HepG2 (cell line): Measurements from ENCODE around the gene ACO1. TPM values are rescaled to one million over a fixed set of nuclear protein-coding genes. Genes with fewer than 3 reads are reported as not detected.

Experiments
- CC2D1A ChIP-seq: sonication (generic); formaldehyde crosslinking; IDR thresholded peaks from 2 replicates; pipeline ENCODE4 v1.8.1; 2023; ENCODE audit warnings: mild to moderate bottlenecking, missing genetic modification reagents
- DPF2 ChIP-seq: sonication (generic); formaldehyde crosslinking; IDR thresholded peaks from 2 replicates; pipeline ENCODE4 v1.4.0; 2020; ENCODE audit warnings: mild to moderate bottlenecking, low read depth, missing genetic modification reagents, borderline replicate concordance
- KLF11 ChIP-seq: IDR thresholded peaks from 2 replicates; pipeline ENCODE4 v1.6.1; 2016; ENCODE audit warnings: missing compliant biosample characterization
- MEF2D ChIP-seq: sonication (generic); formaldehyde crosslinking; IDR thresholded peaks from 2 replicates; pipeline ENCODE4 v1.5.1; 2020; ENCODE audit warnings: mild to moderate bottlenecking, missing genetic modification reagents
- MTA3 ChIP-seq: sonication (generic); formaldehyde crosslinking; IDR thresholded peaks from 2 replicates; pipeline ENCODE4 v1.4.0; 2020; ENCODE audit warnings: missing genetic modification reagents
- NFYC ChIP-seq: IDR thresholded peaks from 2 replicates; pipeline ENCODE4 v1.6.1; 2016; ENCODE audit warnings: missing genetic modification reagents, missing compliant biosample characterization
- NPAS2 ChIP-seq: sonication (generic); formaldehyde crosslinking; IDR thresholded peaks from 2 replicates; pipeline ENCODE4 v1.8.0; 2022; ENCODE audit warnings: mild to moderate bottlenecking, missing genetic modification reagents, borderline replicate concordance
- PCBP1 ChIP-seq: fragments of 200-400 bp; formaldehyde crosslinking; IDR thresholded peaks from 2 replicates; pipeline ENCODE4 v1.6.1; 2017; ENCODE audit warnings: mild to moderate bottlenecking, low read depth, low read length, borderline replicate concordance
- SPEN ChIP-seq: sonication (generic); formaldehyde crosslinking; IDR thresholded peaks from 2 replicates; pipeline ENCODE4 v1.5.1; 2020; ENCODE audit warnings: low read depth, mild to moderate bottlenecking, missing genetic modification reagents
- TGIF2 ChIP-seq: IDR thresholded peaks from 2 replicates; pipeline ENCODE4 v1.6.1; 2016; ENCODE audit warnings: control low read depth, missing compliant biosample characterization
- TSC22D2 ChIP-seq: sonication (generic); formaldehyde crosslinking; IDR thresholded peaks from 2 replicates; pipeline ENCODE4 v1.5.1; 2020; ENCODE audit warnings: missing genetic modification reagents, mild to moderate bottlenecking, borderline replicate concordance
- XRCC5 ChIP-seq: fragments of 200-400 bp; formaldehyde crosslinking; optimal IDR thresholded peaks from 2 replicates; pipeline ENCODE3; 2017; ENCODE audit warnings: mild to moderate bottlenecking, low read length
- ZNF224 ChIP-seq: sonication (generic); formaldehyde crosslinking; IDR thresholded peaks from 2 replicates; pipeline ENCODE4 v1.5.0; 2020; ENCODE audit warnings: mild to moderate bottlenecking, missing genetic modification reagents
- ZNF225 ChIP-seq: sonication (generic); formaldehyde crosslinking; IDR thresholded peaks from 2 replicates; pipeline ENCODE4 v1.4.0; 2020; ENCODE audit warnings: mild to moderate bottlenecking, missing genetic modification reagents
- ZNF333 ChIP-seq: sonication (generic); formaldehyde crosslinking; IDR thresholded peaks from 2 replicates; pipeline ENCODE4 v1.4.0; 2020; ENCODE audit warnings: mild to moderate bottlenecking, missing genetic modification reagents, borderline replicate concordance
- ZNF451 ChIP-seq: sonication (generic); formaldehyde crosslinking; IDR thresholded peaks from 2 replicates; pipeline ENCODE4 v1.5.0; 2020; ENCODE audit warnings: mild to moderate bottlenecking, missing genetic modification reagents
- ZNF460 ChIP-seq: sonication (generic); formaldehyde crosslinking; IDR thresholded peaks from 2 replicates; pipeline ENCODE4 v1.5.1; 2020; ENCODE audit warnings: missing genetic modification reagents, mild to moderate bottlenecking, borderline replicate concordance
- ZNF550 ChIP-seq: sonication (generic); formaldehyde crosslinking; IDR thresholded peaks from 2 replicates; pipeline ENCODE4 v1.4.0; 2020; ENCODE audit warnings: mild to moderate bottlenecking, missing genetic modification reagents, borderline replicate concordance
- ZNF557 ChIP-seq: sonication (generic); formaldehyde crosslinking; IDR thresholded peaks from 2 replicates; pipeline ENCODE4 v1.4.0; 2020; ENCODE audit warnings: missing genetic modification reagents
- polyA plus RNA-seq, 8 experiments: library from polyadenylated mRNA; depleted of rRNA in 3 of 8; stranded (reverse) in 7 of 8; unstranded in 1 of 8; fragments of >200 nt; fragmentation: Illumina TruSeq in 4 of 8; extraction: Trizol in 4 of 8; gene quantifications; 2 replicates each; pipeline versions ENCODE4 v1.2.1 to v1.2.3, GENCODE V29; 2011 to 2016; ENCODE audit warnings: low read depth in 4 of 8, missing spikeins in 1 of 8, mixed read lengths in 1 of 8; ENCODE audit not compliant: insufficient read depth in 1 of 8
- total RNA-seq, 5 experiments: library from RNA; depleted of rRNA; stranded (reverse); fragments of >200 nt; fragmentation: Illumina TruSeq; extraction: Trizol; gene quantifications; 2 replicates each; pipeline ENCODE4 v1.2.3, GENCODE V29; 2016; ENCODE audit warnings: low read depth in 1 of 5
- TF ChIP-seq, protein P1 (sequence below): sonication (generic); formaldehyde crosslinking; IDR thresholded peaks from 2 replicates; pipeline ENCODE4 v1.4.0; 2020; ENCODE audit warnings: missing genetic modification reagents
- TF ChIP-seq, protein P2 (sequence below): sonication (generic); formaldehyde crosslinking; IDR thresholded peaks from 2 replicates; pipeline ENCODE4 v1.4.0; 2020; ENCODE audit warnings: missing genetic modification reagents, borderline replicate concordance
- TF ChIP-seq, protein P3 (sequence below): sonication (generic); formaldehyde crosslinking; IDR thresholded peaks from 2 replicates; pipeline ENCODE4 v1.5.0; 2020; ENCODE audit warnings: missing genetic modification reagents
- TF ChIP-seq, protein P4 (sequence below): sonication (generic); formaldehyde crosslinking; IDR thresholded peaks from 2 replicates; pipeline ENCODE4 v1.5.1; 2020; ENCODE audit warnings: missing genetic modification reagents, mild to moderate bottlenecking, borderline replicate concordance

The ACO1 gene
- total and polyA plus RNA-seq, 2 of the 13 experiments (the other 11 are each of a cell fraction or from before 2014, with no cell fraction given), result 20.1 to 48.2 TPM

DNA sequence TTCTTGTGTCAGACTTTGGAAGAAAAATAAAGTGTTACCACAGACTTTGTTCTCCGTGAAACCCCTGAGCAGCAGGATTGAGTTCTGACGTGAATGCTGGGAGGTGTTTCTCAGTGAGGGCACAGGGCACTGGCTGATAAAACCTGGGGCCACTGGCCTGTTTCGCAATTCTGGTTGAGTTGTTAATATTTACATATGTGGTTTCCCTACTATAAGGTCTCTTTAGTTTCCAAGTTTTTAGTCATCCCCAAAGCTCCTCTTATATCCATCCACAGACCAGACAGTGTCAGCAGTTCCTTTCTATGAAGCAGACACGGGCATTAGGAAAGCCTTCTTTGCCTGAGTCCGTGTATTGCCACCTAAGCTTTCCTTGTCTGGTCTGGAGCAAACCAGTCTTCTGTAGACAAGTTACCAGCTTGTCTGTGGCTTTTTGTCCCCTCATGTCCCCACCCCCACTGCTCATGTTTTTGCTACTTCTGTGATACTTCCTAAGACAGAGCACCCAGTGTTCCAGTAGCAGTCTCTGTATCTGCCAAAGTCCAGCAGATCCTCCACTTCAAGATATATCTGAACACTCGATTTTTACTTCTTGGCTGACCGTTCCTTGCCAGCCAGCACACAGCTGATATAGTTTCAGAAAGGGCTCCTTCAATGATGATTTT, 42.0 kb downstream of the ACO1 start (continued):
- no peak for TF ChIP-seq ZNF333 (CRISPR knock-in tag)
- TF ChIP-seq XRCC5, result peak; percentile 57
- TF ChIP-seq ZNF550 (CRISPR knock-in tag), result no peak
- no peak for TF ChIP-seq MTA3 (CRISPR knock-in tag)
- TF ChIP-seq TSC22D2 (CRISPR knock-in tag), result no peak
- TF ChIP-seq, protein P1, sequence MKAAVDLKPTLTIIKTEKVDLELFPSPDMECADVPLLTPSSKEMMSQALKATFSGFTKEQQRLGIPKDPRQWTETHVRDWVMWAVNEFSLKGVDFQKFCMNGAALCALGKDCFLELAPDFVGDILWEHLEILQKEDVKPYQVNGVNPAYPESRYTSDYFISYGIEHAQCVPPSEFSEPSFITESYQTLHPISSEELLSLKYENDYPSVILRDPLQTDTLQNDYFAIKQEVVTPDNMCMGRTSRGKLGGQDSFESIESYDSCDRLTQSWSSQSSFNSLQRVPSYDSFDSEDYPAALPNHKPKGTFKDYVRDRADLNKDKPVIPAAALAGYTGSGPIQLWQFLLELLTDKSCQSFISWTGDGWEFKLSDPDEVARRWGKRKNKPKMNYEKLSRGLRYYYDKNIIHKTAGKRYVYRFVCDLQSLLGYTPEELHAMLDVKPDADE (CRISPR knock-in tag), result no peak
- TF ChIP-seq, protein P2, sequence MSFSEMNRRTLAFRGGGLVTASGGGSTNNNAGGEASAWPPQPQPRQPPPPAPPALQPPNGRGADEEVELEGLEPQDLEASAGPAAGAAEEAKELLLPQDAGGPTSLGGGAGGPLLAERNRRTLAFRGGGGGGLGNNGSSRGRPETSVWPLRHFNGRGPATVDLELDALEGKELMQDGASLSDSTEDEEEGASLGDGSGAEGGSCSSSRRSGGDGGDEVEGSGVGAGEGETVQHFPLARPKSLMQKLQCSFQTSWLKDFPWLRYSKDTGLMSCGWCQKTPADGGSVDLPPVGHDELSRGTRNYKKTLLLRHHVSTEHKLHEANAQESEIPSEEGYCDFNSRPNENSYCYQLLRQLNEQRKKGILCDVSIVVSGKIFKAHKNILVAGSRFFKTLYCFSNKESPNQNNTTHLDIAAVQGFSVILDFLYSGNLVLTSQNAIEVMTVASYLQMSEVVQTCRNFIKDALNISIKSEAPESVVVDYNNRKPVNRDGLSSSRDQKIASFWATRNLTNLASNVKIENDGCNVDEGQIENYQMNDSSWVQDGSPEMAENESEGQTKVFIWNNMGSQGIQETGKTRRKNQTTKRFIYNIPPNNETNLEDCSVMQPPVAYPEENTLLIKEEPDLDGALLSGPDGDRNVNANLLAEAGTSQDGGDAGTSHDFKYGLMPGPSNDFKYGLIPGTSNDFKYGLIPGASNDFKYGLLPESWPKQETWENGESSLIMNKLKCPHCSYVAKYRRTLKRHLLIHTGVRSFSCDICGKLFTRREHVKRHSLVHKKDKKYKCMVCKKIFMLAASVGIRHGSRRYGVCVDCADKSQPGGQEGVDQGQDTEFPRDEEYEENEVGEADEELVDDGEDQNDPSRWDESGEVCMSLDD (CRISPR knock-in tag), result no peak
- TF ChIP-seq DPF2 (CRISPR knock-in tag), result peak; percentile 63; the same call in 1 of the 2 replicates
- TF ChIP-seq, protein P3, sequence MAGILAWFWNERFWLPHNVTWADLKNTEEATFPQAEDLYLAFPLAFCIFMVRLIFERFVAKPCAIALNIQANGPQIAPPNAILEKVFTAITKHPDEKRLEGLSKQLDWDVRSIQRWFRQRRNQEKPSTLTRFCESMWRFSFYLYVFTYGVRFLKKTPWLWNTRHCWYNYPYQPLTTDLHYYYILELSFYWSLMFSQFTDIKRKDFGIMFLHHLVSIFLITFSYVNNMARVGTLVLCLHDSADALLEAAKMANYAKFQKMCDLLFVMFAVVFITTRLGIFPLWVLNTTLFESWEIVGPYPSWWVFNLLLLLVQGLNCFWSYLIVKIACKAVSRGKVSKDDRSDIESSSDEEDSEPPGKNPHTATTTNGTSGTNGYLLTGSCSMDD (CRISPR knock-in tag), result no peak
- TF ChIP-seq TGIF2 (CRISPR knock-in tag), result peak; percentile 44; the same call in 1 of the 2 replicates
- TF ChIP-seq NPAS2, result no peak
- peak; percentile 50; the same call in 1 of the 2 replicates for TF ChIP-seq SPEN (CRISPR knock-in tag)
- TF ChIP-seq MEF2D (CRISPR knock-in tag), result 0 out of 2 replicates have a peak, but pooled peaks have one; percentile 70
- TF ChIP-seq, protein P4, sequence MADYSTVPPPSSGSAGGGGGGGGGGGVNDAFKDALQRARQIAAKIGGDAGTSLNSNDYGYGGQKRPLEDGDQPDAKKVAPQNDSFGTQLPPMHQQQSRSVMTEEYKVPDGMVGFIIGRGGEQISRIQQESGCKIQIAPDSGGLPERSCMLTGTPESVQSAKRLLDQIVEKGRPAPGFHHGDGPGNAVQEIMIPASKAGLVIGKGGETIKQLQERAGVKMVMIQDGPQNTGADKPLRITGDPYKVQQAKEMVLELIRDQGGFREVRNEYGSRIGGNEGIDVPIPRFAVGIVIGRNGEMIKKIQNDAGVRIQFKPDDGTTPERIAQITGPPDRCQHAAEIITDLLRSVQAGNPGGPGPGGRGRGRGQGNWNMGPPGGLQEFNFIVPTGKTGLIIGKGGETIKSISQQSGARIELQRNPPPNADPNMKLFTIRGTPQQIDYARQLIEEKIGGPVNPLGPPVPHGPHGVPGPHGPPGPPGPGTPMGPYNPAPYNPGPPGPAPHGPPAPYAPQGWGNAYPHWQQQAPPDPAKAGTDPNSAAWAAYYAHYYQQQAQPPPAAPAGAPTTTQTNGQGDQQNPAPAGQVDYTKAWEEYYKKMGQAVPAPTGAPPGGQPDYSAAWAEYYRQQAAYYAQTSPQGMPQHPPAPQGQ (CRISPR knock-in tag), result no peak
- no peak for TF ChIP-seq ZNF460
- TF ChIP-seq PCBP1, result no peak
- peak; percentile 43; the same call in 1 of the 2 replicates for TF ChIP-seq NFYC (CRISPR knock-in tag)
- TF ChIP-seq CC2D1A (CRISPR knock-in tag), result no peak
- TF ChIP-seq KLF11 (CRISPR knock-in tag), result no peak
- TF ChIP-seq ZNF557, result no peak
- TF ChIP-seq ZNF451 (CRISPR knock-in tag), result no peak
- TF ChIP-seq ZNF225, result no peak
- no peak for TF ChIP-seq ZNF224 (CRISPR knock-in tag)
